IMR-90 (cell line): ENCODE measurements around the gene ARFIP1. TPM values are rescaled to one million over a fixed set of nuclear protein-coding genes. Genes with fewer than 3 reads are reported as not detected.

Experiments used
- ATAC-seq: fragments of 200-7000 bp; cut with Tn5 transposase; 2 replicates; pipeline ENCODE4 v1.9.1; 2020; ENCODE audit warnings: low read depth, mild to moderate bottlenecking, moderate library complexity
- BruUV-seq: library from RNA; stranded (reverse); fragments of 400-500 nt; replicated peaks from 2 replicates; lab custom pipeline; 2021; lab: Mats Ljungman, UMichigan
- CTCF ChIA-PET: fragments of 300-600 bp; formaldehyde crosslinking; extraction: SDS; loops from one replicate; lab custom pipeline; 2021; ENCODE audit warnings: antibody characterized with exemption; lab: Yijun Ruan, JAX
- POLR2A ChIA-PET: fragments of 300-600 bp; sonication (Branson Sonifier 250); formaldehyde crosslinking; loops from one replicate; lab custom pipeline; 2022; ENCODE audit warnings: antibody characterized with exemption; ENCODE audit not compliant: unreplicated experiment; lab: Charles Lee
- DNase-seq: peaks from one replicate; pipeline ENCODE4 v3.0.0; 2013
- H2AFZ ChIP-seq: replicated peaks from 2 replicates; pipeline ENCODE3; 2013; ENCODE audit warnings: low read length, mild to moderate bottlenecking; ENCODE audit not compliant: poor library complexity
- H2AK5ac ChIP-seq: 2 replicates; pipeline ENCODE4 v1.6.1; 2013; ENCODE audit warnings: low read depth, low read length, inconsistent platforms
- H2AK9ac ChIP-seq: replicated peaks from 2 replicates; pipeline ENCODE3; 2013; ENCODE audit warnings: mild to moderate bottlenecking, low read depth, low read length, moderate library complexity; ENCODE audit not compliant: poor library complexity
- H2BK120ac ChIP-seq: 2 replicates; pipeline ENCODE4 v1.6.1; 2013; ENCODE audit warnings: low read depth, low read length, inconsistent platforms
- H2BK15ac ChIP-seq: 3 replicates; pipeline ENCODE4 v1.6.1; 2013; ENCODE audit warnings: low read depth, low read length, inconsistent platforms
- H2BK20ac ChIP-seq: 2 replicates; pipeline ENCODE4 v1.6.1; 2013; ENCODE audit warnings: low read depth, mild to moderate bottlenecking, inconsistent platforms, low read length, moderate library complexity
- H2BK5ac ChIP-seq: 2 replicates; pipeline ENCODE4 v1.6.1; 2013; ENCODE audit warnings: mild to moderate bottlenecking, low read depth, low read length, inconsistent platforms; ENCODE audit not compliant: poor library complexity, severe bottlenecking
- H3K14ac ChIP-seq: replicated peaks from 2 replicates; pipeline ENCODE4 v1.6.1; 2013; ENCODE audit warnings: low read depth, low read length, inconsistent platforms
- H3K18ac ChIP-seq: 2 replicates; pipeline ENCODE4 v1.6.1; 2013; ENCODE audit warnings: low read depth, low read length, control low read depth
- H3K23ac ChIP-seq: 2 replicates; pipeline ENCODE4 v1.6.1; 2013; ENCODE audit warnings: low read depth, low read length, inconsistent platforms
- H3K27ac ChIP-seq: 2 replicates; pipeline ENCODE4 v1.5.1; 2013; ENCODE audit warnings: mild to moderate bottlenecking, control low read depth, low read length; ENCODE audit not compliant: insufficient read depth
- H3K27me3 ChIP-seq: 2 replicates; pipeline ENCODE4 v1.6.1; 2013; ENCODE audit warnings: low read length; ENCODE audit not compliant: control insufficient read depth, insufficient read depth
- H3K36me3 ChIP-seq: 2 replicates; pipeline ENCODE4 v1.6.1; 2013; ENCODE audit warnings: low read length, mixed read lengths; ENCODE audit not compliant: control insufficient read depth, insufficient read depth
- H3K4ac ChIP-seq: 2 replicates; pipeline ENCODE4 v1.6.1; 2013; ENCODE audit warnings: low read depth, low read length, inconsistent platforms
- H3K4me1 ChIP-seq: 2 replicates; pipeline ENCODE4 v1.6.1; 2013; ENCODE audit warnings: low read length, mixed read lengths; ENCODE audit not compliant: control insufficient read depth, insufficient read depth
- H3K4me2 ChIP-seq: 2 replicates; pipeline ENCODE4 v1.6.1; 2013; ENCODE audit warnings: low read depth, mild to moderate bottlenecking, control low read depth, low read length, moderate library complexity
- H3K4me3 ChIP-seq: 2 replicates; pipeline ENCODE4 v1.5.1; 2013; ENCODE audit warnings: low read depth, mild to moderate bottlenecking, control low read depth, low read length, moderate library complexity; ENCODE audit not compliant: insufficient read depth
- H3K56ac ChIP-seq: 2 replicates; pipeline ENCODE4 v1.6.1; 2013; ENCODE audit warnings: low read length, inconsistent platforms; ENCODE audit not compliant: insufficient read depth; ENCODE audit errors: extremely low read depth
- H3K79me1 ChIP-seq, 2 experiments: 2 replicates each; pipeline ENCODE4 v1.6.1; 2013; ENCODE audit warnings: low read length in 2 of 2, inconsistent platforms in 1 of 2, low read depth in 1 of 2
- H3K9ac ChIP-seq: 2 replicates; pipeline ENCODE4 v1.6.1; 2013; ENCODE audit warnings: low read depth, low read length, control low read depth
- H3K9me1 ChIP-seq: 2 replicates; pipeline ENCODE4 v1.6.1; 2013; ENCODE audit warnings: low read length, inconsistent platforms; ENCODE audit not compliant: insufficient read depth
- H3K9me3 ChIP-seq: 2 replicates; pipeline ENCODE4 v1.6.1; 2013; ENCODE audit warnings: low read length; ENCODE audit not compliant: control insufficient read depth, insufficient read depth
- H4K20me1 ChIP-seq: 2 replicates; pipeline ENCODE4 v1.6.1; 2013; ENCODE audit warnings: low read length, inconsistent platforms; ENCODE audit not compliant: insufficient read depth
- H4K5ac ChIP-seq: 2 replicates; pipeline ENCODE4 v1.6.1; 2013; ENCODE audit warnings: mild to moderate bottlenecking, low read depth, low read length, control low read depth
- H4K8ac ChIP-seq, 2 experiments: 2 replicates each; pipeline ENCODE4 v1.6.1; 2013; ENCODE audit warnings: low read depth in 2 of 2, low read length in 2 of 2, control low read depth in 1 of 2, inconsistent platforms in 1 of 2
- H4K91ac ChIP-seq: 2 replicates; pipeline ENCODE4 v1.6.1; 2013; ENCODE audit warnings: low read depth, low read length, inconsistent platforms; ENCODE audit not compliant: insufficient read depth
- BHLHE40 ChIP-seq: fragments of 150-350 bp; IDR thresholded peaks from 2 replicates; pipeline ENCODE4 v1.6.1; 2016; ENCODE audit warnings: mild to moderate bottlenecking, low read depth, low read length
- CEBPB ChIP-seq: IDR thresholded peaks from 2 replicates; pipeline ENCODE4 v1.6.1; 2012; ENCODE audit warnings: low read depth, low read length, improper control_type of control experiment
- CHD1 ChIP-seq: IDR thresholded peaks from 2 replicates; pipeline ENCODE4 v1.6.1; 2012; ENCODE audit warnings: low read depth, low read length, improper control_type of control experiment
- FOS ChIP-seq: fragments of 150-350 bp; IDR thresholded peaks from 2 replicates; pipeline ENCODE4 v1.6.1; 2016; ENCODE audit warnings: low read depth, low read length
- MAFK ChIP-seq: IDR thresholded peaks from 2 replicates; pipeline ENCODE4 v1.6.1; 2012; ENCODE audit warnings: low read depth, low read length, improper control_type of control experiment
- MAZ ChIP-seq: IDR thresholded peaks from 2 replicates; pipeline ENCODE4 v1.6.1; 2012; ENCODE audit warnings: low read depth, mild to moderate bottlenecking, low read length, improper control_type of control experiment, moderate library complexity, borderline replicate concordance
- MXI1 ChIP-seq: IDR thresholded peaks from 2 replicates; pipeline ENCODE4 v1.6.1; 2012; ENCODE audit warnings: low read depth, mild to moderate bottlenecking, low read length, moderate library complexity, borderline replicate concordance
- NFE2L2 ChIP-seq: fragments of 150-350 bp; IDR thresholded peaks from 2 replicates; pipeline ENCODE4 v1.6.1; 2016; ENCODE audit warnings: low read depth, mild to moderate bottlenecking, low read length
- POLR2A ChIP-seq: IDR thresholded peaks from 2 replicates; pipeline ENCODE4 v1.6.1; 2012; ENCODE audit warnings: mild to moderate bottlenecking, low read depth, low read length
- RAD21 ChIP-seq: IDR thresholded peaks from 2 replicates; pipeline ENCODE4 v1.6.1; 2012; ENCODE audit warnings: low read length, improper control_type of control experiment
- RCOR1 ChIP-seq: IDR thresholded peaks from 2 replicates; pipeline ENCODE4 v1.6.1; 2012; ENCODE audit warnings: mild to moderate bottlenecking, low read length, improper control_type of control experiment; ENCODE audit not compliant: insufficient replicate concordance
- RFX5 ChIP-seq: IDR thresholded peaks from 2 replicates; pipeline ENCODE4 v1.8.0; 2012; ENCODE audit warnings: low read depth, mild to moderate bottlenecking, low read length, moderate library complexity
- SMC3 ChIP-seq: fragments of 150-350 bp; IDR thresholded peaks from 2 replicates; pipeline ENCODE4 v1.6.1; 2016; ENCODE audit warnings: low read depth, mild to moderate bottlenecking, antibody characterized with exemption, low read length, moderate library complexity
- WGBS, 2 experiments: methylation state at CpG; one replicate each; pipeline versions ENCODE4 v1.1.5 to v1.1.7; 2013; ENCODE audit warnings: missing lambda C conversion rate in 2 of 2; ENCODE audit not compliant: insufficient read length in 1 of 2; ENCODE audit errors: extremely low coverage in 2 of 2; 5-methylcytosine and 5-hydroxymethylcytosine counted together
- dilution Hi-C: fragments of 300-500 bp; cut with HindIII; formaldehyde crosslinking; loops from one replicate; pipeline ENCODE4 v1.14.3; 2018; ENCODE audit warnings: low sequenced_read_pairs; ENCODE audit not compliant: unreplicated experiment
- in situ Hi-C: fragments of 300-500 bp; cut with MboI; formaldehyde crosslinking; loops from 3 replicates; pipeline ENCODE4 v1.14.3; 2019; ENCODE audit warnings: low sequenced_read_pairs, inconsistent platforms, mixed read lengths
- intact Hi-C: fragments of 100-400 bp; cut with micrococcal nuclease; formaldehyde crosslinking; loops from 2 replicates; pipeline ENCODE4 v1.10.0; 2022
- polyA plus RNA-seq, 3 experiments: library from polyadenylated mRNA; depleted of rRNA; stranded (reverse); fragments of >200 nt; gene quantifications; 2 replicates each; pipeline ENCODE4 v1.2.3, GENCODE V29; 2012; ENCODE audit warnings: low replicate concordance in 1 of 3
- total RNA-seq: library from RNA; depleted of rRNA; stranded (reverse); fragments of >200 nt; gene quantifications from 2 replicates; pipeline ENCODE4 v1.2.3, GENCODE V29; 2012
- TF ChIP-seq, protein P1 (sequence below): conservative IDR thresholded peaks from 2 replicates; pipeline ENCODE4 v1.5.1; 2012; ENCODE audit warnings: mild to moderate bottlenecking, low read depth, low read length, improper control_type of control experiment
- TF ChIP-seq, protein P2 (sequence below): fragments of 150-350 bp; IDR thresholded peaks from 2 replicates; pipeline ENCODE4 v1.6.1; 2016; ENCODE audit warnings: low read depth, mild to moderate bottlenecking, low read length, moderate library complexity, borderline replicate concordance
- TF ChIP-seq, protein P3 (sequence below): fragments of 150-350 bp; IDR thresholded peaks from 2 replicates; pipeline ENCODE4 v1.6.1; 2017; ENCODE audit warnings: mild to moderate bottlenecking, antibody characterized with exemption, low read length, low read depth

ARFIP1 gene
- total and polyA plus RNA-seq, 2 of the 4 experiments (the other 2 are of a cell fraction): 12.7 to 30.5 TPM

DNA sequence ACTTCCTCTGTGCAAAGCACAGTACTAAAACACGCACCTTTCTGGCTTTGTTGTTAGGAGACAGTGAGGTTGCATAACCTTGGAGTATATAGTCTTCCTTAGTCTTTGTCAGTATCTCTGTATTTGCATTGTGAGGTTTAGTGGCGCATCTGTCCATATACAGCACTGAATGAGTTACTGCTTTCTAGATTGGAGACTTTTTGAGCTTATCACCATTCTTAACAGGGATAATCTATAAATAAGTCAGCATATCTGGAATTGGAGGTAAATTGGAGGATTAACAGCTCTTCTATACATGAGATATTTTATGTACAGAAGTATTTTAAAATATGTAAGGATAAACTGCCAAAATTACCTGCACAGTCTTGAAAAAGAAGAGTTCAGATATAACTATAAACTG, 160.7 kb downstream of the ARFIP1 start:
- in situ Hi-C loops: no loop called here
- Histone ChIP-seq H2AK9ac (no peak overlapping the region), H4K20me1 (no peaks in the 10 kb centered on the region), H4K5ac (no peak overlapping the region), H4K91ac (no peak overlapping the region), H3K56ac (no peak overlapping the region), H3K4me2 (no peak overlapping the region), H3K4ac (no peak overlapping the region), H2BK20ac (no peak overlapping the region), H2BK5ac (no peak overlapping the region), H3K23ac (no peak overlapping the region), H3K27ac (no peak overlapping the region), H3K9me3 (0 out of 2 replicates have a peak, but pooled peaks cover 2% of the 10 kb centered on the region), H3K4me3 (no peak overlapping the region), H3K14ac (no peak overlapping the region), H2BK15ac (no peak overlapping the region), H4K8ac (no peak overlapping the region), H3K9ac (no peak overlapping the region), H3K4me1 (no peaks in the 10 kb centered on the region; the same call in 1 of the 2 replicates), H3K18ac (no peak overlapping the region), H3K9me1 (no peaks in the 10 kb centered on the region), H2BK120ac (no peak overlapping the region), H3K27me3 (peaks cover 52% of the 10 kb centered on the region), H3K79me1 (no peaks in the 10 kb centered on the region), H2AFZ (no peak overlapping the region), H2AK5ac (no peak overlapping the region), H3K36me3 (no peaks in the 10 kb centered on the region)
- no peak for TF ChIP-seq MAFK
- TF ChIP-seq MAZ: no peak
- TF ChIP-seq, protein P1, sequence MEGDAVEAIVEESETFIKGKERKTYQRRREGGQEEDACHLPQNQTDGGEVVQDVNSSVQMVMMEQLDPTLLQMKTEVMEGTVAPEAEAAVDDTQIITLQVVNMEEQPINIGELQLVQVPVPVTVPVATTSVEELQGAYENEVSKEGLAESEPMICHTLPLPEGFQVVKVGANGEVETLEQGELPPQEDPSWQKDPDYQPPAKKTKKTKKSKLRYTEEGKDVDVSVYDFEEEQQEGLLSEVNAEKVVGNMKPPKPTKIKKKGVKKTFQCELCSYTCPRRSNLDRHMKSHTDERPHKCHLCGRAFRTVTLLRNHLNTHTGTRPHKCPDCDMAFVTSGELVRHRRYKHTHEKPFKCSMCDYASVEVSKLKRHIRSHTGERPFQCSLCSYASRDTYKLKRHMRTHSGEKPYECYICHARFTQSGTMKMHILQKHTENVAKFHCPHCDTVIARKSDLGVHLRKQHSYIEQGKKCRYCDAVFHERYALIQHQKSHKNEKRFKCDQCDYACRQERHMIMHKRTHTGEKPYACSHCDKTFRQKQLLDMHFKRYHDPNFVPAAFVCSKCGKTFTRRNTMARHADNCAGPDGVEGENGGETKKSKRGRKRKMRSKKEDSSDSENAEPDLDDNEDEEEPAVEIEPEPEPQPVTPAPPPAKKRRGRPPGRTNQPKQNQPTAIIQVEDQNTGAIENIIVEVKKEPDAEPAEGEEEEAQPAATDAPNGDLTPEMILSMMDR: no peak
- no peak for TF ChIP-seq MXI1
- TF ChIP-seq RFX5: no peak
- no peak for TF ChIP-seq CEBPB
- TF ChIP-seq, protein P2, sequence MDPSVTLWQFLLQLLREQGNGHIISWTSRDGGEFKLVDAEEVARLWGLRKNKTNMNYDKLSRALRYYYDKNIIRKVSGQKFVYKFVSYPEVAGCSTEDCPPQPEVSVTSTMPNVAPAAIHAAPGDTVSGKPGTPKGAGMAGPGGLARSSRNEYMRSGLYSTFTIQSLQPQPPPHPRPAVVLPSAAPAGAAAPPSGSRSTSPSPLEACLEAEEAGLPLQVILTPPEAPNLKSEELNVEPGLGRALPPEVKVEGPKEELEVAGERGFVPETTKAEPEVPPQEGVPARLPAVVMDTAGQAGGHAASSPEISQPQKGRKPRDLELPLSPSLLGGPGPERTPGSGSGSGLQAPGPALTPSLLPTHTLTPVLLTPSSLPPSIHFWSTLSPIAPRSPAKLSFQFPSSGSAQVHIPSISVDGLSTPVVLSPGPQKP: no peak
- TF ChIP-seq, protein P3, sequence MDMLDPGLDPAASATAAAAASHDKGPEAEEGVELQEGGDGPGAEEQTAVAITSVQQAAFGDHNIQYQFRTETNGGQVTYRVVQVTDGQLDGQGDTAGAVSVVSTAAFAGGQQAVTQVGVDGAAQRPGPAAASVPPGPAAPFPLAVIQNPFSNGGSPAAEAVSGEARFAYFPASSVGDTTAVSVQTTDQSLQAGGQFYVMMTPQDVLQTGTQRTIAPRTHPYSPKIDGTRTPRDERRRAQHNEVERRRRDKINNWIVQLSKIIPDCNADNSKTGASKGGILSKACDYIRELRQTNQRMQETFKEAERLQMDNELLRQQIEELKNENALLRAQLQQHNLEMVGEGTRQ: no peak
- TF ChIP-seq POLR2A: no peak
- TF ChIP-seq SMC3: no peak
- no peak for TF ChIP-seq CHD1
- no peak for TF ChIP-seq RCOR1
- no peak for TF ChIP-seq BHLHE40
- no peak for TF ChIP-seq RAD21
- no peak for TF ChIP-seq FOS
- no peak for TF ChIP-seq NFE2L2
- CTCF ChIA-PET: no interaction called here
- no peak for ATAC-seq
- intact Hi-C loops: loop anchor here (5.0 kb wide), 1 partner anchor 137 kb away; no protein-coding TSS in a partner anchor
- POLR2A ChIA-PET: no interaction called here
- no peak for DNase-seq
- BruUV-seq: no TSS peak
- dilution Hi-C loops: no loop called here
- WGBS, 2 experiments: no CpG with 5 or more reads among the region's 2 CpGs
